ENCODE measurements around the gene SORL1. TPM values are rescaled to one million over a fixed set of nuclear protein-coding genes. Genes with fewer than 3 reads are reported as not detected.

Gene SORL1
- total RNA-seq, 1 donor from 2014 or later = 10.5 TPM

DNA sequence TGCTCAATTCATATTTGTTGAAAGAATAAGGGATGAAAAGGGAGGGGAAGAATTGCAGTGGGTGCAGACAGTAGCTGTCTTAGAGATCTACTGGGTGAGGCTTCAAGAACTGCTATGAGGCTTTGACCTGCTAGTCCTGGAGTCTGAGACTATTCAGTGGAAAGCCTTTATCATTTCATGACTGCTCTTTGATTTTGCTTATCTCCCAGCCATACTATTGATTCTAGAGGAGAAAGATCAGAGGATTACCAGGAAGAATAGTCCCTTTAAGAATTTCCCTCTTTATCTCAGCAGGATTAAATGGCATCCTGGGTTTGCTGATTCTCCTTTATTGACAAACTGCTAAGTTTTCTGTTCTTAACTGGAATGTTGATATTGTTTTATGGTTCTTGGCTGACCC is 108.1 kb downstream of the SORL1 start:
- no peaks in the 10 kb centered on the region for H3K9me3 ChIP-seq
- no peaks in the 10 kb centered on the region for H3K27me3 ChIP-seq
- no peak for DNase-seq (ENCODE audit: low spot score in 2 of 2)
- TF ChIP-seq, protein P1, sequence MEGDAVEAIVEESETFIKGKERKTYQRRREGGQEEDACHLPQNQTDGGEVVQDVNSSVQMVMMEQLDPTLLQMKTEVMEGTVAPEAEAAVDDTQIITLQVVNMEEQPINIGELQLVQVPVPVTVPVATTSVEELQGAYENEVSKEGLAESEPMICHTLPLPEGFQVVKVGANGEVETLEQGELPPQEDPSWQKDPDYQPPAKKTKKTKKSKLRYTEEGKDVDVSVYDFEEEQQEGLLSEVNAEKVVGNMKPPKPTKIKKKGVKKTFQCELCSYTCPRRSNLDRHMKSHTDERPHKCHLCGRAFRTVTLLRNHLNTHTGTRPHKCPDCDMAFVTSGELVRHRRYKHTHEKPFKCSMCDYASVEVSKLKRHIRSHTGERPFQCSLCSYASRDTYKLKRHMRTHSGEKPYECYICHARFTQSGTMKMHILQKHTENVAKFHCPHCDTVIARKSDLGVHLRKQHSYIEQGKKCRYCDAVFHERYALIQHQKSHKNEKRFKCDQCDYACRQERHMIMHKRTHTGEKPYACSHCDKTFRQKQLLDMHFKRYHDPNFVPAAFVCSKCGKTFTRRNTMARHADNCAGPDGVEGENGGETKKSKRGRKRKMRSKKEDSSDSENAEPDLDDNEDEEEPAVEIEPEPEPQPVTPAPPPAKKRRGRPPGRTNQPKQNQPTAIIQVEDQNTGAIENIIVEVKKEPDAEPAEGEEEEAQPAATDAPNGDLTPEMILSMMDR (IDR thresholded peaks at IDR 0.05) = no peak
- no peak overlapping the region for H3K27ac ChIP-seq
- intact Hi-C loops (cut with DNase I) = no loop called here
- H3K4me1 ChIP-seq = no peaks in the 10 kb centered on the region
- H3K4me3 ChIP-seq = no peak overlapping the region
- peaks cover 10 to 16% of the 10 kb centered on the region in 2 donors for H3K36me3 ChIP-seq

DNA sequence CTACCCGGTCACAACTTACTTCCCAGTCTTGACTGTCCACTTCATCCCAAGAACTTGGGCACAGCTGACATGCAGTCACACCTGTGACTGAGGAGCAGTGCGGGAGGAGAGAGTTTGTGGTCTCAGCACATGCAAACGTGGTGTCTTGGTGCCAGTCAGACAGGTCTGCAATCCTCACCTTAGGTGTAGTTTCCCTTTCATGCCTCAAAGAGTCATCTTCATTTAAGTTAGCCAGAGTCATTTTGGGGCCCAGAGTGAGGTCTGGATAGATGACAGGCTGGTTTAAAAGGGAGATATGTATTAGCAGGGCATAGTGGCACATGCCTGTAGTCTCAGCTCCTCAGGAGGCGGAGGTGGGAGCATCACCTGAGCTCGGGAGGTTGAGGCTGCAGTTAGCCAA is 109.1 kb downstream of the SORL1 start:
- Histone ChIP-seq H3K27me3 (no peaks in the 10 kb centered on the region), H3K27ac (no peak overlapping the region), H3K4me1 (no peaks in the 10 kb centered on the region), H3K4me3 (no peak overlapping the region), H3K9me3 (no peaks in the 10 kb centered on the region), H3K36me3 (peaks cover 9 to 16% of the 10 kb centered on the region in 2 donors)
- TF ChIP-seq, protein P1 (IDR thresholded peaks at IDR 0.05) = no peak
- DNase-seq (ENCODE audit: low spot score in 2 of 2) = no peak
- intact Hi-C loops (cut with DNase I) = no loop called here

DNA sequence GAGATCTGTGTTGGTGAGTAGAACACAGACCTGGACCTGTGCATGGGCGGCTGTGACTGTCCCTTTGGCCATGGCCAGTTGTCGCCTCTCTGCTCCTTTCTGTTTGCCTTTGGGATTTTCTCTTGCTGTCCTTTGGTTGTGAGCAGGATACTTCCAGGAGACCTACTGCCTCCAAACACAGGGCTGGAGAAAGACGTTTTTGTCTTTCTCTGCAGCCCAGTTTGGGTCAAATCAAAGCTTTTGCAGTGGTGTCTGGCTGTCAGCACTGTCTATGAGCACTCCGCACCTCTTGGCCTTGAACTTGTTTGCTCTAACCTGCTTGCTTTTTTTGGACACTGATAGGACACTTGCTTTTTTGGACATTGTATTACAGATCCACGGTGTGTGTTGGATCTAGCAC is 109.6 kb downstream of the SORL1 start:
- Histone ChIP-seq H3K27ac (no peak overlapping the region), H3K4me3 (no peak overlapping the region), H3K27me3 (no peaks in the 10 kb centered on the region), H3K9me3 (no peaks in the 10 kb centered on the region), H3K36me3 (peaks cover 4 to 18% of the 10 kb centered on the region in 2 donors), H3K4me1 (no peaks in the 10 kb centered on the region)
- TF ChIP-seq, protein P1 (IDR thresholded peaks at IDR 0.05) = no peak
- intact Hi-C loops (cut with DNase I) = no loop called here
- DNase-seq (ENCODE audit: low spot score in 2 of 2) = no peak

DNA sequence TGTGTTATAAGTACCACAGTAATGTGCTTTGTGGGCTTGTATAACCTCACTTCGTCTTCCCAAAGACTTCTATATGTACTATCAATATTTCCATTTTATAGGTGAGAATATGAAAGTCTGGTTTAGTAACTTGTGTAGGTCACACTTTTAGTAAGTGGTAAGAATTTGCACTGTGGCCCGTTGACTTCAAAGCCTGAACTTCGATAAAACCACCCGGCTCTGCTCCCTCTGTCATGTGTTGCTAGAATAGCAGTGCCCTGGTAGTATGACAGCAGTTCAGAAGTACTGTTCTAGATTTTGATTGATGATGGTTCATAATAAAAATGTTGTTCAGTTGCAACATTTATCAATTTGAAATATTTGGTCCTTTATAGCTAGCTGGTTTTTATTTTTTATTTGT is 110.9 kb downstream of the SORL1 start:
- peaks cover 8 to 24% of the 10 kb centered on the region in 2 donors for H3K36me3 ChIP-seq
- H3K9me3 ChIP-seq = no peaks in the 10 kb centered on the region
- TF ChIP-seq, protein P1 (IDR thresholded peaks at IDR 0.05) = no peak
- no peaks in the 10 kb centered on the region for H3K4me1 ChIP-seq
- intact Hi-C loops (cut with DNase I) = no loop called here
- no peak overlapping the region for H3K27ac ChIP-seq
- no peaks in the 10 kb centered on the region for H3K27me3 ChIP-seq
- no peak overlapping the region for H3K4me3 ChIP-seq
- no peak for DNase-seq (ENCODE audit: low spot score in 2 of 2)

DNA sequence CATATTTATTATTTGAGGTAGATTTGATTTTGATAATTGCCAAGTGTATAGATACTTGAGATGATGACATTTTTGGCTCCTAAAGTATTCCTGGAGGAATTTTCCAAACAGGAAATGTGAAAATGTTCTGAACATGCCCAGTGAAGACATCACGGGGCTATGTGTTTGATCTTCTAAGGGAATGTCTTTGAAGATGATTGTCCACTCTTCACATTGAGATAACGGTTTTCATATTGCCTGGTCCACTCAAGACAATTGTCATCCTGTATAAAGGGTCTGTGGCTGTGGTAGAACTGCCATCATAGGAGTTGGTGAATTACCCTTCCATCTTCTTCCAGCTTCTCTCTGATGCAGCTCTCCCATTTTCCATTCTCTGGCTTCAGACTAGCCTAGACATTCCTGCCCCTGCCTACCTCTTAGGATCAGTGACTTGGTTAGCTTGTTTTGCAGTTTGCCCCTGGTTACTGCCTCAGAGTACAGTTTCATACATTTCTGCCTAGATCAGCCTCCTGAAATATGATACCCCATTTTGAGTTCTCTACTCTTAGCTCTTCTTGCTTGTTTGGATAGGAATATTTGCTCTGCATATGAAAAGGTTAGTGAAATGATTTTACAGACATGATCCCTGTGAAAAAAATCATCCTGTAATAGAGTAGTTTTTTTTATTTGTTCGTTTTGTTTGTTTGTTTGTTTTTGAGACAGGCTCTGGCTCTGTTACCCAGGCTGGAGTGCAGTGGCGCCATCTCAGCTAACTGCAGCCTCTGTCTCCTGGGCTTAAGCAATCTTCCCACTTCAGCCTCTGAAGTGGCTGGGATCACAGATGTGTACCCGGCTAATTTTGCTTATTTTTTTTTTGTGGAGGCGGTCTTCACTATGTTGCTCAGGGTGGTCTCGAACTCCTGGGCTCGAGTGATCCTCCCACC is 112.0 kb downstream of the SORL1 start:
- peaks cover 5 to 16% of the 10 kb centered on the region in 2 donors for H3K36me3 ChIP-seq
- no peak for DNase-seq (ENCODE audit: low spot score in 2 of 2)
- no peaks in the 10 kb centered on the region for H3K9me3 ChIP-seq
- no peaks in the 10 kb centered on the region for H3K4me1 ChIP-seq
- H3K27me3 ChIP-seq = no peaks in the 10 kb centered on the region
- no peak overlapping the region for H3K27ac ChIP-seq
- H3K4me3 ChIP-seq = no peak overlapping the region
- intact Hi-C loops (cut with DNase I) = no loop called here
- TF ChIP-seq, protein P1 (IDR thresholded peaks at IDR 0.05) = no peak

Data from ascending aorta (tissue), 2 donors.